ENCODE data around the gene BHLHA15.

DNA sequence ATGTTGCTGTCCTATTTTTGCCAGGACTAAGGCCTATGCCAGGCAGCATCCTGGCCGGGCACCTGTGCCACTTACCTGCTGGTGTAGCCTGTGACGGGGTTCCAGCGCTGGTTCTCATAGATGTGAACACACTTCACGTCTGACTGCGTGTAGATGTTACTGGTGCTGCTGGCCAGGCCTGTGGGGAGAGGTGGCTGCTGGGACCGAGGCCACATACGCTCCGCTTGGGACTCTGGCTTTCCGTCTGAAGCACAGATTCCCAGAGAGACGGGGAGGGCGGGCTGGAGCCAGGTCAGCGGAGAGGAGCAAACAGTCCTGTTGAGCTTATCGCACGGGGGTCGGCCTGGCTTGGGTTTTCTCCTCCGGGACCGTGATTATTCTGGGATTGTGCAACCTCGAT lies 16.7 kb downstream of the BHLHA15 start:
- TF ChIP-seq CHD2 (IDR thresholded peaks at IDR 0.05; ENCODE audit: low read length) (no peak), POLR2AphosphoS5 (IDR thresholded peaks at IDR 0.05; ENCODE audit: low read depth, low read length) (no peak), TCF12 (IDR thresholded peaks at IDR 0.05; ENCODE audit: low read depth, low read length) (no peak), EZH2 (IDR thresholded peaks at IDR 0.05; ENCODE audit: low read depth, low read length, severe bottlenecking) (no peak), RXRA (IDR thresholded peaks at IDR 0.05; ENCODE audit: insufficient read depth, low read depth, low read length) (no peak), CBX8 (IDR thresholded peaks at IDR 0.05; ENCODE audit: borderline replicate concordance, low read depth, low read length) (no peak), MAFK (IDR thresholded peaks at IDR 0.05; ENCODE audit: low read depth, low read length) (no peak), SAP30 (IDR thresholded peaks at IDR 0.05; ENCODE audit: insufficient read depth, insufficient replicate concordance, low read length) (no peak)
- TF ChIP-seq, protein P1, sequence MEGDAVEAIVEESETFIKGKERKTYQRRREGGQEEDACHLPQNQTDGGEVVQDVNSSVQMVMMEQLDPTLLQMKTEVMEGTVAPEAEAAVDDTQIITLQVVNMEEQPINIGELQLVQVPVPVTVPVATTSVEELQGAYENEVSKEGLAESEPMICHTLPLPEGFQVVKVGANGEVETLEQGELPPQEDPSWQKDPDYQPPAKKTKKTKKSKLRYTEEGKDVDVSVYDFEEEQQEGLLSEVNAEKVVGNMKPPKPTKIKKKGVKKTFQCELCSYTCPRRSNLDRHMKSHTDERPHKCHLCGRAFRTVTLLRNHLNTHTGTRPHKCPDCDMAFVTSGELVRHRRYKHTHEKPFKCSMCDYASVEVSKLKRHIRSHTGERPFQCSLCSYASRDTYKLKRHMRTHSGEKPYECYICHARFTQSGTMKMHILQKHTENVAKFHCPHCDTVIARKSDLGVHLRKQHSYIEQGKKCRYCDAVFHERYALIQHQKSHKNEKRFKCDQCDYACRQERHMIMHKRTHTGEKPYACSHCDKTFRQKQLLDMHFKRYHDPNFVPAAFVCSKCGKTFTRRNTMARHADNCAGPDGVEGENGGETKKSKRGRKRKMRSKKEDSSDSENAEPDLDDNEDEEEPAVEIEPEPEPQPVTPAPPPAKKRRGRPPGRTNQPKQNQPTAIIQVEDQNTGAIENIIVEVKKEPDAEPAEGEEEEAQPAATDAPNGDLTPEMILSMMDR (IDR thresholded peaks at IDR 0.05; ENCODE audit: control extremely low read depth in 1 of 3, insufficient read depth in 1 of 3, low read depth in 1 of 3, low read length in 3 of 3): no peak
- TF ChIP-seq, protein P2, sequence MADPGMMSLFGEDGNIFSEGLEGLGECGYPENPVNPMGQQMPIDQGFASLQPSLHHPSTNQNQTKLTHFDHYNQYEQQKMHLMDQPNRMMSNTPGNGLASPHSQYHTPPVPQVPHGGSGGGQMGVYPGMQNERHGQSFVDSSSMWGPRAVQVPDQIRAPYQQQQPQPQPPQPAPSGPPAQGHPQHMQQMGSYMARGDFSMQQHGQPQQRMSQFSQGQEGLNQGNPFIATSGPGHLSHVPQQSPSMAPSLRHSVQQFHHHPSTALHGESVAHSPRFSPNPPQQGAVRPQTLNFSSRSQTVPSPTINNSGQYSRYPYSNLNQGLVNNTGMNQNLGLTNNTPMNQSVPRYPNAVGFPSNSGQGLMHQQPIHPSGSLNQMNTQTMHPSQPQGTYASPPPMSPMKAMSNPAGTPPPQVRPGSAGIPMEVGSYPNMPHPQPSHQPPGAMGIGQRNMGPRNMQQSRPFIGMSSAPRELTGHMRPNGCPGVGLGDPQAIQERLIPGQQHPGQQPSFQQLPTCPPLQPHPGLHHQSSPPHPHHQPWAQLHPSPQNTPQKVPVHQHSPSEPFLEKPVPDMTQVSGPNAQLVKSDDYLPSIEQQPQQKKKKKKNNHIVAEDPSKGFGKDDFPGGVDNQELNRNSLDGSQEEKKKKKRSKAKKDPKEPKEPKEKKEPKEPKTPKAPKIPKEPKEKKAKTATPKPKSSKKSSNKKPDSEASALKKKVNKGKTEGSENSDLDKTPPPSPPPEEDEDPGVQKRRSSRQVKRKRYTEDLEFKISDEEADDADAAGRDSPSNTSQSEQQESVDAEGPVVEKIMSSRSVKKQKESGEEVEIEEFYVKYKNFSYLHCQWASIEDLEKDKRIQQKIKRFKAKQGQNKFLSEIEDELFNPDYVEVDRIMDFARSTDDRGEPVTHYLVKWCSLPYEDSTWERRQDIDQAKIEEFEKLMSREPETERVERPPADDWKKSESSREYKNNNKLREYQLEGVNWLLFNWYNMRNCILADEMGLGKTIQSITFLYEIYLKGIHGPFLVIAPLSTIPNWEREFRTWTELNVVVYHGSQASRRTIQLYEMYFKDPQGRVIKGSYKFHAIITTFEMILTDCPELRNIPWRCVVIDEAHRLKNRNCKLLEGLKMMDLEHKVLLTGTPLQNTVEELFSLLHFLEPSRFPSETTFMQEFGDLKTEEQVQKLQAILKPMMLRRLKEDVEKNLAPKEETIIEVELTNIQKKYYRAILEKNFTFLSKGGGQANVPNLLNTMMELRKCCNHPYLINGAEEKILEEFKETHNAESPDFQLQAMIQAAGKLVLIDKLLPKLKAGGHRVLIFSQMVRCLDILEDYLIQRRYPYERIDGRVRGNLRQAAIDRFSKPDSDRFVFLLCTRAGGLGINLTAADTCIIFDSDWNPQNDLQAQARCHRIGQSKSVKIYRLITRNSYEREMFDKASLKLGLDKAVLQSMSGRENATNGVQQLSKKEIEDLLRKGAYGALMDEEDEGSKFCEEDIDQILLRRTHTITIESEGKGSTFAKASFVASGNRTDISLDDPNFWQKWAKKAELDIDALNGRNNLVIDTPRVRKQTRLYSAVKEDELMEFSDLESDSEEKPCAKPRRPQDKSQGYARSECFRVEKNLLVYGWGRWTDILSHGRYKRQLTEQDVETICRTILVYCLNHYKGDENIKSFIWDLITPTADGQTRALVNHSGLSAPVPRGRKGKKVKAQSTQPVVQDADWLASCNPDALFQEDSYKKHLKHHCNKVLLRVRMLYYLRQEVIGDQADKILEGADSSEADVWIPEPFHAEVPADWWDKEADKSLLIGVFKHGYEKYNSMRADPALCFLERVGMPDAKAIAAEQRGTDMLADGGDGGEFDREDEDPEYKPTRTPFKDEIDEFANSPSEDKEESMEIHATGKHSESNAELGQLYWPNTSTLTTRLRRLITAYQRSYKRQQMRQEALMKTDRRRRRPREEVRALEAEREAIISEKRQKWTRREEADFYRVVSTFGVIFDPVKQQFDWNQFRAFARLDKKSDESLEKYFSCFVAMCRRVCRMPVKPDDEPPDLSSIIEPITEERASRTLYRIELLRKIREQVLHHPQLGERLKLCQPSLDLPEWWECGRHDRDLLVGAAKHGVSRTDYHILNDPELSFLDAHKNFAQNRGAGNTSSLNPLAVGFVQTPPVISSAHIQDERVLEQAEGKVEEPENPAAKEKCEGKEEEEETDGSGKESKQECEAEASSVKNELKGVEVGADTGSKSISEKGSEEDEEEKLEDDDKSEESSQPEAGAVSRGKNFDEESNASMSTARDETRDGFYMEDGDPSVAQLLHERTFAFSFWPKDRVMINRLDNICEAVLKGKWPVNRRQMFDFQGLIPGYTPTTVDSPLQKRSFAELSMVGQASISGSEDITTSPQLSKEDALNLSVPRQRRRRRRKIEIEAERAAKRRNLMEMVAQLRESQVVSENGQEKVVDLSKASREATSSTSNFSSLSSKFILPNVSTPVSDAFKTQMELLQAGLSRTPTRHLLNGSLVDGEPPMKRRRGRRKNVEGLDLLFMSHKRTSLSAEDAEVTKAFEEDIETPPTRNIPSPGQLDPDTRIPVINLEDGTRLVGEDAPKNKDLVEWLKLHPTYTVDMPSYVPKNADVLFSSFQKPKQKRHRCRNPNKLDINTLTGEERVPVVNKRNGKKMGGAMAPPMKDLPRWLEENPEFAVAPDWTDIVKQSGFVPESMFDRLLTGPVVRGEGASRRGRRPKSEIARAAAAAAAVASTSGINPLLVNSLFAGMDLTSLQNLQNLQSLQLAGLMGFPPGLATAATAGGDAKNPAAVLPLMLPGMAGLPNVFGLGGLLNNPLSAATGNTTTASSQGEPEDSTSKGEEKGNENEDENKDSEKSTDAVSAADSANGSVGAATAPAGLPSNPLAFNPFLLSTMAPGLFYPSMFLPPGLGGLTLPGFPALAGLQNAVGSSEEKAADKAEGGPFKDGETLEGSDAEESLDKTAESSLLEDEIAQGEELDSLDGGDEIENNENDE (IDR thresholded peaks at IDR 0.05; ENCODE audit: insufficient replicate concordance, low read length): no peak

Measured in H1 (cell line).